GM19043 (cell line): ENCODE results near the gene CERS1.

Source experiments
- ATAC-seq: cut with Tn5 transposase; IDR thresholded peaks from one replicate; pipeline ENCODE4 v1.9.1; 2021; ENCODE audit warnings: low read depth; ENCODE audit not compliant: unreplicated experiment

The CERS1 gene

DNA sequence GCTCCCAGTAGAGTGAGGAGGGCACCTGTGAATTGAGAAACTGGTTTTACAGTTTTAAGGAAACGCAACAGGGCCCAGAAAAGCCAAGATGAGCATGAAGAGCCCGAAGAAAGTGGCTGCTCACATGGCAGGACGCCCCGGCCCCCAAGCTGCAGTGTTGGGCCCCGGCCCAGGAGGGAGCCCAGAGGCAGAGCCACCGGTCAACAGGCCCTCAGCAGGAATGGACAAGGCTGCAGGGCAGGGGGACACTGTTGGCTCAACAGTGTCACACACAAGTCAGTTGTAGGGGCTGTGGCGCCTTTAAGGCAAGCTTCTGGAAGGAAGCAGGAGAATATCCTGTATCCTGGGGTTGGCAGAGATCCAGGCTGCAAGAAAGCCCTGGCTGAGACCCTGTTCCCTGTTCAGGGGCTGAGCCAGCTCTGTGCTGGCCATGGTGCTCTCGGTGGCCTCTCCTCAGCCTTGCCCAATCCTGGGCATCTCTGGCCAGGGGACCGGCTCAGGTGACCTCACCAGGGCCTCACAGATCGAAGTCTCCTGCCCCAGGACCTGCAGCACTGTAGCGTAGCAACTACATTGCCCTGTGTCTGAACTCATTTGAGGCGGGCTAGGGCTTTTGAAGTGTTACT is 36.2 kb downstream of the CERS1 start:
- no peak for ATAC-seq

DNA sequence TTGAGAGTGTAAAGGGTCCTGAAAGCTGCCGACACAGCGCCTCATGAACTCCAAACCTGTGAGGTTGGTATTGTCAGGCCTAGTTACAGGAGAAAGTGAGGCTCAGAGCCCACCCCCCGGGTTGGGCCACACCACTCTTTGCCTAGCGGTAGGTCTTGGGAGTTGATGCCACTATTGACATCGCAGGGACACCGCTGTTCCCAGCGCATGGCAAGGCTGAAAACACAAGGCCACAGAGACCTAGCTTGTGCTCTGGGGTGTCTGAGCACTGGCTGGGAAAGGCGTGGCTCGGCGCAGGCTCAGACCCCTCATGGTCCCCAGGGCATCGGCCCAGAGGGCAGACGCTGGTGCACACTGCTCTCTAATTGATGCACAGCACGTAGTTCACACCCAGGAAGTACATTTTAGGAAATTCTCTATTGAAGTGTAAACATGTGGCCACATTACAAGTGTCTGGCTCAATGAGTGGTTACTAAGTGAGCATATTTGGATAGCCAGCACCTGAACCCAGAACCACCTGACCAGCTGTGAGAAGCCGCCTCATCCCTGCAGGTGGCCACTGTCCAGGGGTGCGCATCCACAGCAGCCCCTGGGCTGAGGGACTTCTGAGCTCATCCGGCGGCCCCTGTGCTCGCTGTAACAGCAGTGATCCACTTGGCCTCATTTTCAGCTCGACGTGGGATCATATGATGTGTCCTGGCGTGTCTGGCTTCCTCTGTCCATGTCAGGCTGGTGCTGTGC is 36.9 kb downstream of the CERS1 start:
- no peak for ATAC-seq

DNA sequence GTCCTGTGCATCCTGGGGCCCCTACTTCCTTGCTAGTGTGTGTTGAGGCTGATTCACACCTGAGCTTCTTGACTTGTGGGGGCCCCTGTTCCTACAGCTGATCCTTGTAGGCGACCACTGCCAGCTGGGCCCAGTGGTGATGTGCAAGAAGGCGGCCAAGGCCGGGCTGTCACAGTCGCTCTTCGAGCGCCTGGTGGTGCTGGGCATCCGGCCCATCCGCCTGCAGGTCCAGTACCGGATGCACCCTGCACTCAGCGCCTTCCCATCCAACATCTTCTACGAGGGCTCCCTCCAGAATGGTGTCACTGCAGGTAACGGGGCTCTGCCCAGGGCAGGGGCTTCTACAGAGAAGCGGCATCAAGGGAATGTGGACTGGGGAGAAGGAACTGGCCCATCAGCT is 38.7 kb downstream of the CERS1 start:
- no peak for ATAC-seq

DNA sequence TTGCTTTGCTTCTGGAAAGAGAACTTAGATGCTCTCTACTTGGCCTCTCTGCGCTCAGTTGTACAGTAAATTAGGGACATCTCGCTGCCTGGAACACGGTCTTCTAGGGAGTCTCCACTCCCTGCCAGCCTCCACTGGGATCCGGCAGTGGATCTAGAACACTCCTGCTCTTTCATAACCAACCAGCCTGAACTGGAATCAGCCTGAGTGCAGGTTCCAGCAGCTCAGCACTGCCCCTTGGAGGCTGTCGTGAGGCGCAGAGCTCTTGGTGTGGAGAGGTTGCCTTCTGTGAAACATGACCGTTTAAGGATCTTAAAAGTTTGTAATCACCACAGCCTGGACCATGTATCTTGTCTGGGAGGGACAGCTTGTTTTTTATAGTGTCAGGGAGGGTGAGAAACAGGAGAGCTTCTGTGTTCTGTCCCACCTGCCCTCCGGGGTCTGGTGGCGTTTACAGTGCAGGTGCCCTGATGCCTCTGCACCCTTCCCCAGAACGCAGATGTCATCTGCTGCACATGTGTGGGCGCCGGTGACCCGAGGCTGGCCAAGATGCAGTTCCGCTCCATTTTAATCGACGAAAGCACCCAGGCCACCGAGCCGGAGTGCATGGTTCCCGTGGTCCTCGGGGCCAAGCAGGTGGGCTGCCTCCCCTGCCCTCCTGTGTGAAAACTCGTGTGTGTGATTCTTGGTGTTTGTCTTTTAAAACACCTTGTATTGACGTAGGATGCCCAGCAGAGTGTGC is 39.4 kb downstream of the CERS1 start:
- no peak for ATAC-seq

DNA sequence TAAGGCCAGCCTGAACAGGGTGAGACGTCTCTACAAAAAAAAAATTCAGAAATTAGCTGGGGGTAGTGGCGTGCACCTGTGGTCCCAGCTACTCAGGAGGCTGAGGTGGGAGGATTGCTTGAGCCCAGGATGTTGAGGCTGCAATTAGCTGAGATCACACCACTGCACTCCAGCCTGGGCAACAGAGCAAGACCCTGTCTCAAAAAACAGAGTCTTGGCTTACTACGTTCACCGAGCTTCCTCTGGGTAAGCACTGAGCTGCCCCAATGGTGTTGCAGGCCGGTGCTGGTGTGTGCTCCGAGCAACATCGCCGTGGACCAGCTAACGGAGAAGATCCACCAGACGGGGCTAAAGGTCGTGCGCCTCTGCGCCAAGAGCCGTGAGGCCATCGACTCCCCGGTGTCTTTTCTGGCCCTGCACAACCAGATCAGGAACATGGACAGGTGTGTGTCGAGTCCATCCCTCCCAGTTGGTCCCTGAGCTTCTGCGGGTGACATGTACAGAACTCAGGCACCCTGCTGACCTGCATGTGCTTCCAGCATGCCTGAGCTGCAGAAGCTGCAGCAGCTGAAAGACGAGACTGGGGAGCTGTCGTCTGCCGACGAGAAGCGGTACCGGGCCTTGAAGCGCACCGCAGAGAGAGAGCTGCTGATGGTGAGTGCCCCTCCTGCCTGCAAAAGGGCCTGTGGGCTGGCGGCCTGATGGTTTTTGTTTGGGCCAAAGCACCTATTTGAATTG is 40.1 kb downstream of the CERS1 start:
- no peak for ATAC-seq

DNA sequence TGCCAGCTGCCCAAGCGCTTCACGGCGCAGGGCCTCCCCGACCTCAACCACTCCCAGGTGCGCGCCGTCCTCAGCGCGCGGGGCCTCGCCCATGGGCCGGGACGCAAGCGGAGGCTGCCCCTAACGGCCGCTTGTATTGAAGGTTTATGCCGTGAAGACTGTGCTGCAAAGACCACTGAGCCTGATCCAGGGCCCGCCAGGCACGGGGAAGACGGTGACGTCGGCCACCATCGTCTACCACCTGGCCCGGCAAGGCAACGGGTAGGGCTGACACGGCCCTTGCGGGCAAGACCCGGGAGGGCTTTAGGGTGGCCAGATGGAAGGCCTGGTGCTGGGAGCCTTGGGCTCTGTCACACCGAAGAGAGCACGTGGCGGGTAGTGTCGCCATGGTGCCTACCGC is 41.0 kb downstream of the CERS1 start:
- ATAC-seq, result no peak

DNA sequence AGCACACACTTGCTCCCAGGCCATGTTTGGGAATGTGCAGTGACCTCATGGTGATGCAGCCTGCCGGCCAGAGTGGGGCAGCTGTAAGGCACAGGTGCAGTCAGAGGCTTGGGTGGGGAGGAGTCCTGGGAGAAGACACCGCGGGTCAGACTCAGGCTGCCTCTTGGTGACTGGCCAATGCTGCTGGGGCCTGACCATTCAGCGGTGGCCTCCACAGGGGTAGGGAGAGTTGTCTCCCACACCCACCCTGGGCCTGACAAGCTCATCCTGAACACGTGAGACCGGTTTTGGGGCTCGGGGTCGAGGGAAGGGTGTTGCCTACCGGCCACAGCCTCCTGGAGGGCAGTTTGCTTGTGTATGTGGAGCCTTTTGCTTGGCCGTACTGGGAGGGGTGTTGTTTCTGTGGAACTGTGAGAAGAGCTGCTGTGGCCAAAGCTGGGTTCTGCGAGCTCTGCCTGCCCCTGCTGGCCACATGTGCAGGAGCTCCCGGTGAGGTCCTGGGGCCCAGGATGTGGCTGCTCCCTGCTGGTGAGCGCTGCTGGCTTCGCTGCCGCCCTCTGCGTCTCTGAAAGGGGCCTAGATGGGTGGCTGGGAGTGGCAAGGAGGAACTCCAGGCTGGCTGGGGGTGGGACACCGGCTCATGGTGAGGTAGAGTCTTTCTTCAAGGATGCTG is 42.1 kb downstream of the CERS1 start:
- ATAC-seq, result no peak

DNA sequence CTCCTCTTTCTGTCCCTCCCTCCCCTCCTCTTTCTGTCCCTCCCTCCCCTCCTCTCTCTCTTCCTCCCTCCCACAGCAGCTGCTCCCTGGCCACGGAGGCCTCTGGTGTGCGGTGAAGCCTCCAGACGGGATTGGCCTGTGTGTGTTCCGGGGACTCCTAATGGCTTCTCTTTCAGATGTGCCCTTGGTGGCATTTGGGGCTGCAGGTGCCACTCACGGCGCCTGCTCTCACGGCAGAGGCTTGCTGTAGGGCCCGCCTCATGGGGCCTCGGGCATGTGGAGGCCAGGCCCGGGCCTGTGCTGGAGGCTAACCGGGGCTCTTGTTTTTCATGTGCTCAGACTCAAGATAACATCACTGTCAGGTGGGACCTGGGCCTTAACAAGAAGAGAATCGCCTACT is 43.3 kb downstream of the CERS1 start:
- ATAC-seq, result no peak

DNA sequence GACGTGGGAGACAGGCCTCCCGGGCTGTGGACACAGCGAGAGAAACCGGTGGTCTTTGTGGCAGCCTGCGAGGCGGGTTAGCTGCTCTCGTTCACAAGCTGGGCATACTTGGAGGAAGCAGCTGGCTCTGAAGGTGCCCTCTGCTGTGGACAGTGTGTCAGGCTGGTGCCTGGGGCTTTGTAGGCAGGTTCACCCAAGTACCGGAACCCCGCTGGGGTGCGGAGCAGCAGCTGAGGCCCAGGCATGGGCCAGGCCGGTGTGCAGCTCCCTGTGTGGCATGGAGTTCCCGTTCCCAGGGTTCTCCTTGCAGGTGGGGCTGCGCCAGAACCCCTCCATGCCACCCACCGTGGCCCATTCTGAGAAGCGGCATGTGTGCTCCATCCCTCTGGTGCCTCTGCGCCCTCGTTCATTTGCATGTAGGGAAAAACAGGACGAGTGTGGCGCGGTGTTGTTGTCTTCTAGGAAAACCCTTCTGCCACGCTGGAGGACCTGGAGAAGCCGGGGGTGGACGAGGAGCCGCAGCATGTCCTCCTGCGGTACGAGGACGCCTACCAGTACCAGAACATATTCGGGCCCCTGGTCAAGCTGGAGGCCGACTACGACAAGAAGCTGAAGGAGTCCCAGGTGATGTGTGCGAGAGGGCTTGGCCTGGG is 44.2 kb downstream of the CERS1 start:
- no peak for ATAC-seq

DNA sequence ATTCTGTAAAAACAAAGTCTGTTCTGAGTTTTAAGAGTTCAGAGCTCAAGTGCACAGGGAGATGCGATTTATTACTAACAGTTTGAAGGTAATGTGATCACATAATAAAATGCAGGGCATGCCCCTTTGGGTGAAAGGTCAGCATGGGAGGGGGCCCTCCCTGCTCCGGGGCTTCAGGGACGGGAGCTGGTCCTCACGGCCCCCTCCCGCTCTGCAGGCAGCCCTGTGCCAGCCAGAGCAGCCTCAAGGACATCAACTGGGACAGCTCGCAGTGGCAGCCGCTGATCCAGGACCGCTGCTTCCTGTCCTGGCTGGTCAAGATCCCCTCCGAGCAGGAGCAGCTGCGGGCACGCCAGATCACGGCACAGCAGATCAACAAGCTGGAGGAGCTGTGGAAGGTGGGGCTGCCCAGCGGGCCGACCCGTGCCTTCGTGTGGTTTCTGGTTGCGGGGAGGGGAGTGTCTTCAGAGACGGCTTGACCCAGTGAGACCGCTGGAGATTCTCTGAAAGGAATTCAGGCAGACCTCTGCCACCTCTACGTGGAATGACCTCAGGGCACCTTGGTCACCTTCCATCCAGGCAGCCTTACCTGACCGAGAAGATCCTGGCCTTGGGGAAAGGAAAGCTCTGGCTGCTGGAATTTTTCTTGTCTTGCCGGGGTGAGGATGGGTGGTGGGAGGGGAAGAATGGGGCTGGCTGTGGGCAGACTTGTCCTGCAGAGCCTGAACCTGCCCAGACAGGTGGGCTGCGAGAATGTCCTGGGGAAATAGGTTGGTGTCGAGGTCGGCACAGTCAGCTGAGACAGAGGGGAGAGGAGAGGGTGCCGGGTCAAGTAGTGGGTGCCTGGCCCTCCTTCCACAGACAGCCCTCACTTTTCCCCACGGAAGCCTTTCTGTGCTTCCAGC is 45.2 kb downstream of the CERS1 start:
- no peak for ATAC-seq

DNA sequence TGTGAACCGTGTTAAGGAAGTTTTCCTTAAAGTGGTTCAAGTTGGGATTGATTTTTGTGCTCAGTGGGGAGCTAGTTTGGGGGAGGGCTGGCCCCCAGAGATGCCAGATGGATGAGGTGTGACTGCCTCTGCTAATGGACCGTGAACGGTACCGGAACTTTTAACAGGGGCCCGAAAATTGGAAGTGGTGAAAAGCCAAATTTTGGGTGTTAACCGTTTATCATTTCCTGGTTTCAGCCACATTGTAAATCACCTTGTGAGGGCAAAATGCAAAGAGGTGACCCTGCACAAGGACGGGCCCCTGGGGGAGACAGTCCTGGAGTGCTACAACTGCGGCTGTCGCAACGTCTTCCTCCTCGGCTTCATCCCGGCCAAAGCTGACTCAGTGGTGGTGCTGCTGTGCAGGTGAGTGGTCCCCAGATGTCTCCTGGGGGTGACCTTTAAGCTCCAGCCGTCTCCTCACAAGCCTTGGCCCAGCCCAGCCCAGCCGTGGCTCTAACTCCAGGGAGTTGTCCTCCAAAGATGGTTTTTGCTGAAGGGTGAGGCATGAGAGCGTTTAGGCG is 46.0 kb downstream of the CERS1 start:
- no peak for ATAC-seq

DNA sequence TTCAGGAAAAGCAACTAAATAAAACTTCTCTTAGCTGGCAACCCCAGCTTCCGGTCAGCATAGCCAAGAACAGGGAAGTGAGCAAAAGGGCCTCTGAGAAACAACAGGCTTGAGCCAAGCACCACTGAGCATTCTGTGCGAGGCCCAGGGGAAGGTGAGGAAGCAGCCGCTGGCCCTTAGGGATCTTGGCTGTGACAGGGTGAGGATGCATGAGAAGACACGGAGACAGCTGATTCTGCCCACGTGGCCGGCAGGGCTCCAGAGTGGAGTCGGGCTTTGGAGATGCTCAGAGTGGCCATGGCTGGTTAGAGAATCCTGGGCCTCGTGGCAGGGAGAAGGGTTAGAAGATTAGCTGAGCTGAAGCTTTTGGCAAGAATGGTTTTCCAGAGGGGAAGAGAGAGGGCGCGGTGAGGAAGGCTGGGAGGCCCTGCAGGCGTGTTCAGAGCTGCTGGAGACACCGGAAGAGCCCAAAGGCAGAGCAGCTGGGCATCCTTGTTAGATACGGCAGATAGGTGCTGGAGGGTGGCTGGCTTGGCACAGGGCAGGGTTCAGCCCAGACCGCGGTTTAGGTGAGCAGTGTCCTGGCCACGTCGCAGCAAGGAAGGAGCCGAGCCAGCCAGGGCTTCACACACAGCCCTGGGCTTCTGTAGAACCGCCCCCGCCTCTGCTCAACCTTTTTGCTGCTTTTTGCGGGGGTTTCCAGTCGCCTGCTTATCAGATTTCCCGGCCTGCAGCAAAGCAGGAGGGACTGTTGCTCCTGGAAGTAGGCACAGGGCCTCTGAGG is 46.9 kb downstream of the CERS1 start:
- ATAC-seq, result no peak

DNA sequence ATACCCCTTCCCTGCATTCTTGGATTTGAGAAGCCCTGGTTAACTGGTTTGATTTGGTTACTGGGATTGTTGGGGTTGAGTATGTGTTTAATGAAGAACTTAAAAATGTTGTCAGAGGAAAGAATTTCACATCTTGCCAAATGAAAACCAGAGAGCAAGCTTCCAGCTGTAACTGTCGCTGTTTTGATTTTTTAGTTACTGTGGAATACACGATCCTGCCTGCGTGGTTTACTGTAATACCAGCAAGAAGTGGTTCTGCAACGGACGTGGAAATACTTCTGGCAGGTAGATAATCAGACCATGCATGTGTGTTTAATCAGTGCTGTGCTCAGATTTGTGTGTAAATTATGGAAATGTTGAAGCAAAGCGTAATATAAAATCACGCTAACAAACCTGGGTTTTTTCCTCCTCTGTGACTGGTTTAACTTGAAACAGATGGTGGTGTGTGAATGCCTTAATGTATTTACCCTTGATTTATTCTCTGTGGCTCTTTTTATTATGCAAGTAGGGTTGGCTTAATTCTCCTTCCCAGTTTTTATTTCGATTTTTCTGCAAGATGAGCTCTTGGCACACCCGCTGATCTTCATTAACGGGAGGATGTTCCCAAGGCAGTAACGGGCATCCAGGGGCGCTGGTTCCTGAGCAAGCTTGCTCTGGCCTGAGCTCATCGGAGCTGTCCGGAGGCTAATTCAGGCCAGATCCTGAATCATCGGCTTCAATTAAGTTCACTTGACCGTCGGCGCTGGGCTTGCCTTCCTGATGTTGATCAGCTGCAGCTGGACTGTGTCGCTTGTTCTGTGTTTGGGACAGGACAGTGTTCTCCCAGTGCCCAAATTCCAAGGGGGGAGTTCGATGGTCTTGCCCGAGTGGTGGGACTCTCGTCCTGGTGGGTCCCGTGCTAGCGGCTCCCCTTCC is 48.2 kb downstream of the CERS1 start:
- ATAC-seq, result no peak

DNA sequence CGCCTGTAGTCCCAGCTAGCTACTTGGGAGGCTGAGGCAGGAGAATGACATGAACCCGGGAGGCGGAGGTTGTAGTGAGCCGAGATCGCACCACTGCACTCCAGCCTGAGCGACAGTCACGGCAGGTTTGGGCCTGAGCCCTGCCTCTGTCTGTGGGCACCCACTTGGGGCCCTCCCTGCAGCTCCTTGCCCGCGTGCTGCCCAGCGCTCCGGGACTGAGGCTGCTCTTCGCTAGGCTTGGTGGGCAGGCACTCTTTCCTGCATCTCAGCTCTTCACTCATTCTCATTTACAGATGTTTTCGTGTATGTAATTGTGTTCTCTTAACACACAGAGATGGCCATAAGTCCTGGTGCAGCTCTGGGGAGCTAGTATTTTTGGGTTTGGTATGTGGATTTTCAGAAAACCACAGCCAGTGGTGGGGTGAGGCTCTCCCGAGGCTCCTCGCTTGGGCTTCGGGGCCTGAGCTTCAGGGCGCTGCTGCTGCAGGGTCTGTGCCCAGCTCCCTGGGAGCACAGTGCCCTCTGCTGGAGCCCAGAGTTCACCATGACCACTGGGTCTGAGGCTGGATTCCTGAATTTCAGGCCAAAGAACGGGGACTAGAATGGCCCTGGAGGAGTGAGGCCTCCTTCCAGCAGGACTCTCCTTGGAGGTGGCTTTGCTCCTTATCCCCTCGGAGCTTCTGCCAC is 49.0 kb downstream of the CERS1 start:
- no peak for ATAC-seq

DNA sequence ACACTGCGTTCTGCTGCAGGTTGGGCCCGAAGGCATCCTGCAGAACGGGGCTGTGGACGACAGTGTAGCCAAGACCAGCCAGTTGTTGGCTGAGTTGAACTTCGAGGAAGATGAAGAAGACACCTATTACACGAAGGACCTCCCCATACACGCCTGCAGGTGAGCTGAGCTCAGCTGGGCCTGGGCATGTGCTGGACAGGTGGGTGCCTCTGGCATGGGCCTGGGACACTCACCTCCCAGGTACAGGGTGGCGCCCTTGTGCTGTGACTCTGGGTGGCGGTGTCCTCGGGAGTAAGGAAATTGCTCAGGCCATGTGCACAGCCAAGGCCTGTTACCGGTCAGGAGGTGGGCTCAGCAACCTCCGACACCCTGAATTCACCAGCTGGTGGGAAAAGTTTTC is 50.0 kb downstream of the CERS1 start:
- no peak for ATAC-seq

DNA sequence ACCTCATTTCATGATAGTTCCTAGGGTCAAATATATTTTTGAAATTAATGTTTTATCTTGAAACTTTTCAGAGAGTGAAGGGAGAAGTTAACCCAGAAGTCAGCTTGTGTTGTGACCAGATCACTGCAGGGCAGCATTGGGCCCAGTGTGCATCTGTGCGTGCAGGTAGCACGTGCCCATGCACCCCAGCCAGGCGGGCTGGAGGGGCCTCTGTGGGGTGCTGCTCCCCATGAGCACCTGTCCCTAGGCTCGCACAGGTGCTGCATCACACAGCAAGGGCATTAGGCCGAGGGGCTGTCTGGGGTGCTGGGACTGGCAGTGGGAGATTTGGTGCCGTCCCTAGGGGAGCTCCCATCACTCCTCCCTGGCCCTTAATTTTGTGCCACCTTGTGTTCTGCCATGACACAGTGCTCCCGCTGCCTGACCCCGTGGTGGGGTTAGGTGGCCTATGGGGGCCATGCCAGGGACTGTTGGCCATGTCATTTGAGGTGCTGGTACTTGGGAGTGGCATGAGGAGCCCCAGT is 51.1 kb downstream of the CERS1 start:
- no peak for ATAC-seq
